DMS153 treated with DMSO at 0.1 percent for 48 hours (cell line): ENCODE measurements around the gene PGGHG.
A peak's percentile ranks its signal among the peaks of the same experiment; 100 is the strongest.
"Not testable (repeated sequence)": the region's sequence is repeated elsewhere in the genome, so short reads cannot be mapped to it uniquely, and the experiment has no call there.

Experiments
- DNase-seq: peaks from one replicate; lab custom pipeline; 2025; ENCODE audit not compliant: unreplicated experiment; lab: John Stamatoyannopoulos, UW

Gene PGGHG

DNA sequence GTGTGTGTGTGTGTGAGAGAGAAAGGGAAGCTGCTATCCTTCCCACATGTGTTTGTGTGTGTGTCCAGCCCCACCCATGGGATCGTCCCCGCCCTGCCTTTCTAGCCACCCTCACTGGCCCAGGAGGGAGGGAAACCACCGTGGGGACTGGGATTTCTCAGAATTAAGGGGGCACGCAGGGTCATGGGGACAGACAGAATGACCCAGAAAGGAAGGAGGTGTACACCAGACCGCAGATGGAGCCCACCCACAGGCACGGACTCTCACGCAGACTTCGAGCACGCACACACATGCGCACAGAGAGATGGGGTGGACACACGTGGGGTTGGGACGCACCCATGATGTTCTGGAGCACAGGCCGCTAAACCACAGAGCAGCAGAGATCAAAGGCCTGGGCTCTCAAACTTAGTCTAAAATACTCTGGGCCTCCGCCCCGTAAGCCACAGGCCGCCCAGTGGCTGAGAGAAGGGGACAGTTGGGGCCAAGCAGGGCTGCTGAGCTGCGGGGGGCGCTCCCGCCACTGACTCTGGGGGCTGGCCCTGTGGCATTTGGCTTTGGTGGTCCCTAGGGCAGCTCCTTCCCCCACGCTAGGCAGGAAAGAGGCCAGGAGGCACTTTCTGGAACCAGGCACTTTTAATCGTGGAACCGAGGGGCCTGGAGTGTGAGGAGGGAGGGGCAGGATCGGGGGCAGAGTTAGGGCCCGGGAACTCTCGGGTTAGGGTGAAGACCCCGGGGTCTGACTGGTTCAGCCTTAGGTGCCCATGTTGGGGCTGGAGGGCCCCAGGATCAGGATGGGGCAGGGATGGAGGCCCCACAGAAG is 8.9 kb downstream of the PGGHG start:
- no peak for DNase-seq

DNA sequence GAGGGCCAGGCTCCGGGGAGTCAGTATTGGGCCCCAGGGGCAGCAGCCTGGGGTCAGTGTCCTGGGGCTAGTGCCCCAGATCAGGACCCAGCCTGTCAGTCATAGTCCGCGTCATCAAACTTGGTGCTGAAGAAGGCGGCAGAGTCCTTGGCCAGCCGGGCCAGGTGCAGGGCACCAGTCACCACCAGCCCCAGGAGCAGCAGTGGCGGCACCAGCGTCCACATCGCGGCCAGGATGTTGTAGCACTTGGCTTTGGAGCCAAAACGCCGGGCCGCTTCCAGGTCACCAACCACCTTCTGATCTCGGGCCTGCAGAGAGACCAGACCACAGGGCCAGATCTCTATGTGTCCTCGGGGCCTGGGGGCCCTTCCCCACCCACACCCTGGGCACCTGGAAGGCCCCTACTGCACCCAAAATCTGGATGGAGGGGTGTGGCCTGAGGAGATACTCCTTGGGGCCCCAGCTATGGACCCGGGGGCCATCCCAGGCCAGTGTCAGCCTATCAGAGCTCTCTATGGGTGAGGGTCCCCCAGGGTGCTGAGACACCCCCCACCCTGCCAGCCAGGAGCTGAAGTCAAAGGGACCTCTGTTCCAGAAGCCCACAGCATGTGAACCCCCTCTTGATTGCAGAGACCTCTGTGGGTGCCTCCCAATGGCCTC is 9.6 kb downstream of the PGGHG start:
- no peak for DNase-seq

DNA sequence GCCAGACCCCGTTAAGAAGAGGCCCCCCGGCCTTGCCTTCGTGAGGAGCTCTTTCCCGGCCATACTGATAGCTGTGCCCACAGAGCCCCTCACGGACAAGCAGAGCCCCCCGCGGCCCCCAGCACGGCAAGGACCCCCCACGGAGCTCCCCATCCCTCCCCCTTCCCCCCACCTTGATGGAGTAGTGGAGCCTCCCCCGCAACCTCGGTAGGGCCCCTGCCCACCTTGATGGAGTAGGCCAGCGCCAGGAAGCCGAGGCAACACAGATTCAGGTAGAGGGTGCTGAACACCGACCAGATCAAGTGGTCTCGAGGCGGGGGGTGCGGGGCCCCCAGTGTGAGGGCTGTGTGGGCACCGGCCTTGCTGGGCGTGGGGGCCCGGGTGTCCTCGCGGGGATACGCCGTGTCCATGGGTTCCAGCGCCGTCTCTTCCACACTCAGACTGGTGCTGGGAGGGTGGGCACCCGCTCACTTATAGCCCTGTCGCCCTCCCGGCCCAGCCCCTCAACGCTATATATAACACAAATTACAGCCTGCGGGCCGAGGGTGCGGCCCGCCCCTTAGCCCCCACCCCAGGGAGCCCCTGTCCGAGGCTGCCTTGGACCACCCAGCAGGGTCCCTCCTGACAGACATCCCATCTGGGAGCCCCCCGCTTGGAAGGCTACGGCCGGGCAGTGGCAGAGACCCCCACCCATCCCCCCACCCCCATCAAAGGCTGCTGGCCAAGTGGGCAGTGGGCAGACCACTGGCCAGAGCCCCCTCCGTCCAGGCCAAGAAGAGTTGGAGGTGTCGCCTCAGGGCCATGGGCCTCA is 10.4 kb downstream of the PGGHG start, which contains the start of gene IFITM5:
IFITM5 (minus strand) TSS at position 446 of the 811 bp plus-strand sequence; CDS start at position 410, 36 bp downstream.
- no peak for DNase-seq

DNA sequence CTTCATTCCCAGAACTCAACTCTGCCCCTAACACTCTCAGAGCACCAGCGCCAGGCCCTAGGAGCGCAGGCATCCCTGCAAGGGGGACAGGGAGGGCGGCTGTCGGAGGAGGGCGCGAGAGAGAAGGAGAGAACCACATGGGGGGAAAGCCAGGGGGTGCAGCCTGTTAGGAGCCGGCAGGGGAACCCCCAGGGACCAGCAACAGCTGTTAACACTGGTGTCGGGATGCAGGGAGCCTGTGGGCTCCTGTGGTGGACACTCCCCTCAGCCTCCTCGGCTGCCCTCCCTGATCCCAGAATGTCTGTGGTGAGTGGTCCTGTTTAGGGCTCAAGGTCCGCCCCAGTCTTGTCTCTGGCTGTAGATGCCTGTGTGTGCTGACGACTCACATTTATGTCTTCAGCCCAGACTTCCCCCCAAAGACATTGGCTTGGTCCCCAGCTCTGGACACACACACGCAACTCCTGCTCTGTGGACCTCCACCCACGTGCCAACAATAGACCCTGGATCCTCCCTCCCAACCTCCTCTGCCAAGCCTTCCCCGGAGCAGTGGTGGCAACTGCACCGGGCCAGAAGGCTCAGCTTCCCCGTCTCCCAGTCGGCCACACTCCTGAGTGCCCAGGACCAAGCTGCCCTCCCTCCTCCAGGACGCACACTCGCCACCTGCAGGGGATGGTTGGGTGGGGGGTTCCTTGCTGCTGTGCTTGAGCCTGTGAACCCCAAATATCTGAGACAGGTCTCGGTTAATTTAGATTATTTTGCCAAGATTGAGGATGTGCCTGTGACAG is 11.2 kb downstream of the PGGHG start:
- DNase-seq: no peak

DNA sequence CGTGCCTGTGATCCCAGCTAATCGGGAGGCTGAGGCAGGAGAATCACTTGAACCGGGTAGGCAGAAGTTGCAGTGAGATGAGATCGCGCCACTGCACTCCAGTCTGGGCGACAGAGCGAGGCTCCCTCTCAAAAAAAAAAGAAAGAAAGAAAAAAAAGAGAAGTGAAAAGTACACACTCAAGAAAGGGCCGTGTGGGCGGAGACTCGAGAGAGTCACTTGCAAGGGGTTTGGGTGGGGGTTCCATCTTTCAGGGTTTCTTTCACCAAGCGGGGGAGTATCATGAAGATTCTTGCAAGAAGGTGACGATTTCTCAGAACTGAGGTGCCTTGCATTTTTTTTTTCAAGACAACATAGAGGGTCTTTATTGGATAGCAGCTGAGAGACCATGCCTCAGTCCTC is 14.4 kb downstream of the PGGHG start:
- no peak for DNase-seq

DNA sequence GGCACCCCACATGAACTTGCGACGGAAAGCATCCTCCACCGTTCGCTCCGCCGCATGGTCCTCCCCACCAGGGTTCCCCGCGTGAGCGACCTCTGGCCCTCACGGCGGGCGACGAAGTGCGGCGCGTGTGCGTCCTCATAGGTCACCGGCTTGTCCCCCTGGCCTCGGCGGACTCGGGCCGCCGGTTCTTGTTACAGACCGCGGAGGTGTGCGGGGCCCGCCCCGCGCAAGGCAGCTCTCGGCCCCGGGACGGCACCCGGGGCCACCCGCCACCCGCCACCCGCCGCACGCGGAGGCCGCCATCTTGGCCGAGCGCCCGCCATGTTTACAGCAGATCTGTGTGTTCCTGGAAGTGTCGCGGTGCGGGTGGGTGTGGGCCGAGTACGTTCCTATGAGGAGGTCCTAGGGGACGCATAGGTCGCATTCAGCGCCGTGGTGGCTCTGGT is 15.2 kb downstream of the PGGHG start:
- DNase-seq: no peak

DNA sequence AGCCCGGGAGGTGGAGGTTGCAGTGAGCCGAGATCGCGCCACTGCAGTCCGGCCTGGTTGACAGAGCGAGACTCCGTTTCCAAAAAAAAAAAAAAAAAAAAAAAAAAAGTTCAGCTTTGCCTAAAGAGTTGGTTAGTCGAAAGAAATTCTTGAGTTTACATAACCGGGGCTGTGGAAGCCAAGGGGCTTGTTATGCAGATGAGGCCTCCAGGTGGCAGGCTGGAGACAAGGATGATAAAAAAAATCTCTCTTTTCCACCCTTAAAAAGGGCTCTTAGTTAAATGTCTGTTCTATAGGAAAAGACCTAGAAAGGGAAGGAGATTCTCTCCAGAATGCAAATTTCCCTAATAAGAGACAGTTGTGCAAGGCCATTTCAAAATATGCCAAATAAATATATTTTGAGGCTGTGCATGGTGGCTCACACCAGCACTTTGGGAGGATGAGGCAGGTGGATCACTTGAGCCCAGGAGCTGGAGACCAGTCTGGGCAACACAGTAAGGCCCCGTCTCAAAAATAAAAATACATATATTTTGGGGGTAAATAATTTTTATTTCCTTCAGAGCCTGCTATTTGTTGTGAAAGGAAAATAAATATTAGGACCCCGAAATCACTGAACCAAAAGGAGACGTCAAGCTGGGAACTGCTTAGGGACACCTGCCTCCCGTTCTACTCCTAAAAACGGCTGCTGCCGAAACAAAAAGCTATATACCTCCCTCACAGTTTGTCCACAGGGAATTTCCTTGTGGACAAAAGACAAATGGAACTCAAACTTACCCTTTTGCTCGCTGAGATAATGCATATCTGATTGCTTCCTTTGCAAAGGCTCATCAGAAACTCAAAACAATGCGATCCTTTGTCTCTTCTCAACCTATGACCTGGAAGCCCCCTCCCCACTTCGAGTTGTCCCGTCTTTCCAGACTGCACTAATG is 16.3 kb downstream of the PGGHG start:
- peak; percentile 37 for DNase-seq

DNA sequence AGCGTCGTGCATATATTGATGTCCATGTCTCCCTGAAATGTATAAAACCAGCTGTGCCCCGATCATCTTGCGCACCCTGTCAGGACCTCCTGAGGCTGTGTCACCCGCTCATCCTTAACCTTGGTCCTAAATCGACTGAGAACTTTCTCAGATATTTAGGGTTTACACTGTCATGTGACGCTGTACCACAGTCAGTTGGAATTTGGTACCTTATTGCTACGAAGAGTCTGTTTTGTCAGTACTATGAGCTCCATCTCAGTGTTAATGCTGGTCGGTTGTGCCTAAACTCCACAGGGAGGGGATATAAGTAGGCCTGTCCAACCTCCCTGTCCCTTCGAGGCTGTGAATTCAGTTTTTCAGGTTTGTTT is 16.9 kb downstream of the PGGHG start:
- DNase-seq: no peak

DNA sequence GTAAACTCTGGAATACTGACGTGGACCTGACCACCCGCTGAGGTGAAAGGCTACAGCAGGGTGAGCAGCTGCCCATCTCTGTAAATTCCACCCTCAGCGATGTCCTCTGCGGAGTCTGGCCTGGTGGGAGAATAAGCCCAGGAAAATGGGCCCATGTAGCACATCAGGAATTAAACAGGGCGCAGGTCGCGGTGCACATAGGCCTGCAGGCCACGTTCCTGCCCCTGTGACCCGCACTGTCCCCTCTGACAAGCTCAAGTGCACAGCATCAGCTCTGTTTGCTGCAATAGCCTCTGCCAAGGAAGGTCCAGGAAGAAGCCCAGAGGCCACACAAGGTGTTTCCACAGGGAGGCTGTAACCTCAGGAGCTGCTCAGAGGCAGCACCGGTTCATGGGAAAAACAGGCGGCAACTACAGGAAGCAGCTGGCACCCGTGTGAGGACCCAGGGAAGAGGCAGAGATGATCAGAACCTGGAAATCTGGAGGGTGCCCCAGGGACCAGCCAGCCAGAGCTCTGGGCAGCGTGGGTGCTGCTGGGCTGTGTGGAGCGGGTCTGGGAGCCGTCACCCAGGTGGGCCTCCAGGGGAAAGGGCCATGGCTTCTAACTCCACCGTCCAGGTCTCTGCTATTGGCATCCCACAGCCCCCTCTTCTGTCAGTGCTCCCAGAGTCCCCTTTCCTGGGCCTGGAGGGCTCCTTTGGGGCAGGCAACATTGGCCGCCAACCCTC is 17.9 kb downstream of the PGGHG start:
- no peak for DNase-seq

DNA sequence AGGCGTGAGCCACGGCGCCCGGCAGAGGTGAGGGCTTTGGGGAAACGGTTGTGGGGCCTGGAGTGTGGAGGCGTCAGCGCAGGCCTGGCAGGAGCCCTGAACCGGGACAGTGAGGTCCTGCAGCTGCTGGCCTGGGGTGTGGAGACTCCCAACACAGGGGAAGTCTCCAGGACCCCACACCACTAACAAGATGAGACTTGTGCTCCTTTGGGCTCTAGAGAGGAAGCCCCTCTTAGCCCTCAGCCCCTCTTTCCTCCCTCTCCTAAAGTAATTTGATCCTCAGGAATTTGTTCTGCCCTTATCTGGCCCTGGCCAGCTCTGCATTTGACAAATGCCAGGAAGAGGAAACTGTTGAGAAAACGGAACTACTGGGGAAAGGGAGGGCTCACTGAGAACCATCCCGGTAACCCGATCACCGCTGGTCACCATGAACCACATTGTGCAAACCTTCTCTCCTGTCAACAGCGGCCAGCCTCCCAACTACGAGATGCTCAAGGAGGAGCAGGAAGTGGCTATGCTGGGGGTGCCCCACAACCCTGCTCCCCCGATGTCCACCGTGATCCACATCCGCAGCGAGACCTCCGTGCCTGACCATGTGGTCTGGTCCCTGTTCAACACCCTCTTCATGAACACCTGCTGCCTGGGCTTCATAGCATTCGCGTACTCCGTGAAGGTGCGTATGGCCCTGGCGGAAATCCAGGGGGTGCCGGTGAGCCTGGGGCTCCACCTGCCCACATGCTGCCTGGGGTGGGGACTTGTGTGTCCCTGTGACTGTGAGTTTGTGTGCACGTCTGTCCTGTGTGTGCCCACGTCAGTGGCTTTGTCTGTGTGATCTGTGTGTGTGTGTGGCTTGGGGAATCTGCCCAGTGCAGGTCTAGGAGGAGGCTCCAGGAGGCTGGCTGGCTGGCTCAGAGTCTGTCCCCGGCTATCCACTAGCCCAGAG is 19.1 kb downstream of the PGGHG start, which contains the start of gene IFITM2:
IFITM2 (plus strand) TSS at position 51 of the 943 bp plus-strand sequence; CDS start at position 428, 377 bp downstream.
- peak; percentile 22 for DNase-seq

DNA sequence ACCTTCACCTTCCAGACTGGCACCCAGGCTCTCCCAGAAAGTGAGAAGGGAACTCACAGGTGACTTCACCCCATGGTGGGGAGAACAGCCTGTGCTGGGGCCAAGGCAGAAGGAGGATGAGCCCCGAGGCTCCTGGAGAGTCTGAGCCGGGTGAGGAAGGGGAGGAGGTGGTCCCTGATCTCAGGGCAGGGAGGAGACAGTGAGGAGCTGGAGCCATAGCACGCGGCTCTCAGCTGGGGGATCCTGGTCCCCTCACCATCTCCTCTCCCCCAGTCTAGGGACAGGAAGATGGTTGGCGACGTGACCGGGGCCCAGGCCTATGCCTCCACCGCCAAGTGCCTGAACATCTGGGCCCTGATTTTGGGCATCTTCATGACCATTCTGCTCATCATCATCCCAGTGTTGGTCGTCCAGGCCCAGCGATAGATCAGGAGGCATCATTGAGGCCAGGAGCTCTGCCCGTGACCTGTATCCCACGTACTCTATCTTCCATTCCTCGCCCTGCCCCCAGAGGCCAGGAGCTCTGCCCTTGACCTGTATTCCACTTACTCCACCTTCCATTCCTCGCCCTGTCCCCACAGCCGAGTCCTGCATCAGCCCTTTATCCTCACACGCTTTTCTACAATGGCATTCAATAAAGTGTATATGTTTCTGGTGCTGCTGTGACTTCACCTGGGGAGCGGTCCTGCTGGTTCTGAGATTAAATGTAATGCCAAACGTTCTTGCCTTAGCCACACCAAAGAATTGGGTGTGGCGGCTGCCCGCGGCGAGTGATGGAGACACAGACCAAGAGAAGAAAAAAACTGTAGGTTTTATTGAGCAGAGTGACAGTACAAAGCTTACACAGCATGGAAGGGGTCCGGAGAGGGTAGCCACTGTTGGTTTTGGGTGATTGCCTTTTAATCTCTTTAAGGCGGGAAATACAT is 20.1 kb downstream of the PGGHG start:
- not testable (repeated sequence) for DNase-seq

DNA sequence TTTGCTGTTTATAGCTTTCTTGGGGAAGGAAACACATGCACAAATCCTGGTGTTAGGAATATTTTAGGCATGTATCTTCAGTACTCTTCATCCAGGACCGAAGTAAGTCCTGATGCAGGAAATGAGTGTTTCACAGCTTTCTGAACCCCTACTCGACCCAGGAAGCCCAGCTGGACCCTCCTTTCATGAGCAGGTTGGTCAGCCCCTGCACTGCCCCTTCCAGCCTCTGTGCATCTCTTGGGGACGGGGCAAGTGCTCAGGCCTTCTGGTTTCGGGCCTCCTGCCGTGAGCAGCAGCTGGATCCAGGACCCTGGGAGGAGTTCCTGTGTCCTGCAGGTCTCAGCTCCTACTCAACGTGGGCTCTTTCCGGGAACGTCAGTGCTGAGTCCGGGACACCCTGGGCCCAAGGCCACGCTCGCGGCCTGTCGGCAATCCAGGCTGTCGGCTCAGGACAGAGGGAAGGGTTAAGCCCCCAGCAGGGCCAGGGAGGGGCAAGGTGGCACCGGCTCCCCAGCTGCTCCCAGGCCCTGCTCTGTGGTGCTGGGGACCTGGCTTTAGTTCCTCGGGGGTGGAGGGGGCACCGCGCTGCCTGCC is 21.1 kb downstream of the PGGHG start:
- not testable (repeated sequence) for DNase-seq

DNA sequence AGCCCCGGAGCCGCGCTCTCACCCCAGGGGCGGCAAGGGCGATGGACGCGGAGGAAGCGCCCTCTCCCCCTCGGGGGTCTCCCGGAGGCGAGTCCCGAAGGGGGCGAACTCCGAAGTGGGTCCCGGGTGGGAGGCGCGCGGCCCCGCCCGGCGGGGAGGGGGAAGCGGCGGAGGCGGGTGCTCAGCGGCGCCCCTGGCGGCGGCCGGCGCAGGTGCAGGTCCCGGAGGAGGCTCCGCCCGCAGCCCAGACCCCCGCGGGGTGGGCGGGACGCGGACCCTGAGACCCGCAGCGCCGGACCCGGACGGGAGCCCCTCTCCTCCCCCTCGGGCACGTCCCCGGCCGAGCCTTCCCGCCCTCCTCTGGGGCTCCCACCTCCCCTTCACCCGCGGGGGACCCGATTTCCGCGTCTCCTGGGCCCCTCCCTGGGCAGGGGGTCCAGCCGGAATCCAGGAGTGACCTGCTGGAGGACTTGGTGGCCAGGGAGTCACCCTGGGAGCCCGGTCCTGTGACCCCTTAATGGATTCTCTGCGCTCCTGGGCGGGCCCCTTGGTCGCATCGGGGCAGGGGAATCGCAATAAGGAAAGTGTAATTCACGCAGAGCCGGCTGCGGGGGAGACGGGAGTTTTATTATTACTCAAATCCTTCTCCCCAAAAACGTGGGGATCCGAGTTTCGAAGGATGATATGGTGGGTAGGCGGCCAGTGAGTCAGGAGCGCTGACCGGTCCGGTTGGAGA is 22.3 kb downstream of the PGGHG start:
- not testable (repeated sequence) for DNase-seq

DNA sequence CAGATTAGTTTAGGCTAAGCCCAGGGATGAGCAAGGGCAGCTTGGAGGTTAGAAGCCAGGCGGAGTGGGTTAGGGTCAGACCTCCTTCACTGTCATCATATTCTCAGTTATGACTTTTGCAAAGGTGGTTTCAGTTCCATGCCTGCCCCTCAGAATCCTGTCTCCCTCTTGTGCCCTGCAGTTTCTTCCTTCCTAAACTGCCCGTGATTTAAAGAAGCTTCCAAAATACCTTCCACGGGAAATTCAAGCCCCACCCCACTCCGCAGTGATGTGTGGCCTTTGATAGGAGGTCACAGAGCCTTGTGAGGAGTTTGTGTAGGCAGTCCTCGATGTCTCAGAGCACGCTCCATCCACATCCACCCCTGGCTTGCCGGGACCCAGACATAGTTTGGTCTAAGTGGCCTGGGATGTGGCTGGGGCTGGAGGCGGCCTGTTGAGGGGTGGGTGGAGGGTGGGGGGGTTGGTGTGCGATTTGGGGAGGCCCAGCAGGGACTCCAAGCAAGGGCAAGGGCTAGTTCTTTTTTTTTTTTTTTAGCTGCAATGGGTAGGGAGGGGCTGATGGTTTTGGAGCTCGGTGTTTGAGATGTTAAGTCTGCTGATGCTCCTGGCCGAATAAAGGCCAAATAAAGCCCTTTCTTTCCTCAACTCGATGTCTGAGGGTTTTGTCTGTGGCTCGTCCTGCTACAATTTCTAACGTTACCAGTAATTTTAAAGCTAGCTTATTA is 23.3 kb downstream of the PGGHG start:
- DNase-seq: no peak

DNA sequence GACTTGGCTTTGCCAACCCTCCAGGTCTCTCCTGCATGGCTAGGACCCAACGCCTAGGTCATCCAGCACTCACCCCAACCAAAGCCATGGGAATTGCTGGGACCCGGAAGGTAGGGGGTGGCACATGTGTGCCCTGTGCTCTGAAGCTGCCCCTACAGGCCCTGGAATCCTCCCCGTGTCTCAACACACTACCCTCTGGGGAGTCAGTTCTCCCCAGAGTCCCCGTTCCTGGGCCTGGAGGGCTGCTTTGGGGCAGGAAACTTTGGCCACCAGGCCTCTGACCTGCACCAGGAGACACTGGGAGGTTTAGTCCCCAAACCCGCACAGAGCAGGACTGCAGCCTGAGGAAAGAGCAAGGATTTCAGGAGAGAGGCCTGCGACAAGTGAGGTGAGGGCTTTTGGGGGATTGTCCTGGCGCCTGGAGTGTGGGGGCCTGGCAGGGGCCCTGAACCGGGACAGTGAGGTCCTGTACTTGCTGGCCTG is 24.4 kb downstream of the PGGHG start:
- DNase-seq: no peak
